HepG2 (cell line): ENCODE results near the gene ALDH16A1. TPM values are rescaled to one million over a fixed set of nuclear protein-coding genes. Genes with fewer than 3 reads are reported as not detected.

Source experiments
- GFI1 ChIP-seq: sonication (generic); formaldehyde crosslinking; IDR thresholded peaks from 2 replicates; pipeline ENCODE4 v1.5.0; 2020; ENCODE audit warnings: missing genetic modification reagents, mild to moderate bottlenecking, borderline replicate concordance
- KLF13 ChIP-seq: sonication (generic); formaldehyde crosslinking; IDR thresholded peaks from 2 replicates; pipeline ENCODE4 v1.4.0; 2020; ENCODE audit warnings: mild to moderate bottlenecking, missing genetic modification reagents
- MAFG ChIP-seq: sonication (generic); formaldehyde crosslinking; IDR thresholded peaks from 2 replicates; pipeline ENCODE4 v1.5.1; 2020; ENCODE audit warnings: mild to moderate bottlenecking, missing genetic modification reagents
- MBD4 ChIP-seq: IDR thresholded peaks from 2 replicates; pipeline ENCODE4 v1.6.1; 2012; ENCODE audit warnings: low read length, inconsistent platforms, borderline replicate concordance
- MED1 ChIP-seq: sonication (generic); formaldehyde crosslinking; IDR thresholded peaks from 2 replicates; pipeline ENCODE4 v1.4.0; 2020; ENCODE audit warnings: missing genetic modification reagents
- PHF20 ChIP-seq: sonication (generic); formaldehyde crosslinking; IDR thresholded peaks from 2 replicates; pipeline ENCODE4 v1.5.0; 2020; ENCODE audit warnings: mild to moderate bottlenecking, missing genetic modification reagents
- PPARG ChIP-seq: conservative IDR thresholded peaks from 2 replicates; pipeline ENCODE4 v1.6.1; 2016; ENCODE audit warnings: missing biosample characterization, missing genetic modification reagents
- REL ChIP-seq: sonication (generic); formaldehyde crosslinking; conservative IDR thresholded peaks from 2 replicates; pipeline ENCODE4 v1.8.0; 2022; ENCODE audit warnings: mild to moderate bottlenecking, missing genetic modification reagents, moderate library complexity
- SMARCC2 ChIP-seq: fragments of 450-650 bp; IDR thresholded peaks from 2 replicates; pipeline ENCODE4 v1.6.1; 2017; ENCODE audit warnings: antibody characterized with exemption, mild to moderate bottlenecking
- SRF ChIP-seq: IDR thresholded peaks from 2 replicates; pipeline ENCODE4 v1.6.1; 2011; ENCODE audit warnings: mild to moderate bottlenecking, low read depth, low read length, moderate library complexity
- TBX3 ChIP-seq: fragments of 450-650 bp; IDR thresholded peaks from 2 replicates; pipeline ENCODE4 v1.6.1; 2017; ENCODE audit warnings: antibody characterized with exemption, mild to moderate bottlenecking, inconsistent platforms, borderline replicate concordance
- ZBTB49 ChIP-seq: sonication (generic); formaldehyde crosslinking; IDR thresholded peaks from 2 replicates; pipeline ENCODE4 v1.4.0; 2020; ENCODE audit warnings: missing genetic modification reagents, borderline replicate concordance
- ZC3H4 ChIP-seq: sonication (generic); formaldehyde crosslinking; IDR thresholded peaks from 2 replicates; pipeline ENCODE4 v1.4.0; 2020; ENCODE audit warnings: missing genetic modification reagents, borderline replicate concordance
- ZFP90 ChIP-seq: sonication (generic); formaldehyde crosslinking; IDR thresholded peaks from 2 replicates; pipeline ENCODE4 v1.8.0; 2022; ENCODE audit warnings: missing genetic modification reagents, mild to moderate bottlenecking, inconsistent platforms, borderline replicate concordance
- ZNF280B ChIP-seq: sonication (generic); formaldehyde crosslinking; IDR thresholded peaks from 2 replicates; pipeline ENCODE4 v1.5.0; 2020; ENCODE audit warnings: missing genetic modification reagents, mild to moderate bottlenecking, borderline replicate concordance
- ZNF761 ChIP-seq: sonication (generic); formaldehyde crosslinking; conservative IDR thresholded peaks from 2 replicates; pipeline ENCODE4 v1.4.0; 2020; ENCODE audit warnings: mild to moderate bottlenecking, missing genetic modification reagents
- polyA plus RNA-seq, 8 experiments: library from polyadenylated mRNA; depleted of rRNA in 3 of 8; stranded (reverse) in 7 of 8; unstranded in 1 of 8; fragments of >200 nt; fragmentation: Illumina TruSeq in 4 of 8; extraction: Trizol in 4 of 8; gene quantifications; 2 replicates each; pipeline versions ENCODE4 v1.2.1 to v1.2.3, GENCODE V29; 2011 to 2016; ENCODE audit warnings: low read depth in 4 of 8, missing spikeins in 1 of 8, mixed read lengths in 1 of 8; ENCODE audit not compliant: insufficient read depth in 1 of 8
- total RNA-seq, 5 experiments: library from RNA; depleted of rRNA; stranded (reverse); fragments of >200 nt; fragmentation: Illumina TruSeq; extraction: Trizol; gene quantifications; 2 replicates each; pipeline ENCODE4 v1.2.3, GENCODE V29; 2016; ENCODE audit warnings: low read depth in 1 of 5
- TF ChIP-seq, protein P1 (sequence below), 2 experiments: sonication (generic) in 1 of 2; formaldehyde crosslinking in 1 of 2; IDR thresholded peaks; 2 replicates each; pipeline versions ENCODE4 v1.4.0 to v1.6.1; 2018 to 2020; ENCODE audit warnings: missing genetic modification reagents in 2 of 2, borderline replicate concordance in 1 of 2, low read depth in 1 of 2, mild to moderate bottlenecking in 1 of 2, missing biosample characterization in 1 of 2
- TF ChIP-seq, protein P2 (sequence below): sonication (generic); formaldehyde crosslinking; IDR thresholded peaks from 2 replicates; pipeline ENCODE4 v1.5.0; 2020; ENCODE audit warnings: missing genetic modification reagents
- TF ChIP-seq, protein P3 (sequence below): sonication (generic); formaldehyde crosslinking; IDR thresholded peaks from 2 replicates; pipeline ENCODE4 v1.4.0; 2020; ENCODE audit warnings: missing genetic modification reagents, mild to moderate bottlenecking, borderline replicate concordance

ALDH16A1 gene
- total and polyA plus RNA-seq, 2 of the 13 experiments (the other 11 are each of a cell fraction or from before 2014, with no cell fraction given) = 8.4 to 34.9 TPM

DNA sequence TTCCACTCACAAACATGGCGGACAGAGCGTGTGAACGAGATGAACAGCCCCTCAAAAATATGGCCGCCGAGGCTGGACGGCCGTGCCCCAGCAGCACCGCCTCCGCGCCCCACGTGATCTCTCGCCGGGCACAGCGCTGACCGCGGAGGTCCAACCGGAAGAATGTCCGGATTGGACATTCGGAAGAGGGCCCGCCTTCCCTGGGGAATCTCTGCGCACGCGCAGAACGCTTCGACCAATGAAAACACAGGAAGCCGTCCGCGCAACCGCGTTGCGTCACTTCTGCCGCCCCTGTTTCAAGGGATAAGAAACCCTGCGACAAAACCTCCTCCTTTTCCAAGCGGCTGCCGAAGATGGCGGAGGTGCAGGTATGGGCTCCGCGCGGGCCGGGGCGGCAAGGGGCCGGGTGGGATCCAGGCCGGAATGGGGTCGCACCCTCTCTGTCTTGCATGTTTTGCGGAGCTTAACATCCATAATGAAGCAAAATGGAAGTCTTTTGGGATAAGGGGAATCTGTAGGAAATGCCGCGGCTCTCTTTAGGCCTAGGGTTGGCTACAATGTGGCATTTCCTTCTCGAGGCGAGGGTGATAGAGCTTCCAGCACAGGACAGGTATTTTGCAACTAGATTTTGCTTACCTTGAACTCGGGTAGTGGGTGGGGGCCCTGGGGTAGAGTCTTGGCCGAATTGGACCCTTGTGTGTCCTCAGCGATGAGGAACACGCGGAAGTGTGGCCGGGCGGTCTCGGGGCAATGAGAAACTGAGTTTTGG lies 34.4 kb downstream of the ALDH16A1 start, which contains the start of gene RPL13A (continued):
- TF ChIP-seq, protein P1, sequence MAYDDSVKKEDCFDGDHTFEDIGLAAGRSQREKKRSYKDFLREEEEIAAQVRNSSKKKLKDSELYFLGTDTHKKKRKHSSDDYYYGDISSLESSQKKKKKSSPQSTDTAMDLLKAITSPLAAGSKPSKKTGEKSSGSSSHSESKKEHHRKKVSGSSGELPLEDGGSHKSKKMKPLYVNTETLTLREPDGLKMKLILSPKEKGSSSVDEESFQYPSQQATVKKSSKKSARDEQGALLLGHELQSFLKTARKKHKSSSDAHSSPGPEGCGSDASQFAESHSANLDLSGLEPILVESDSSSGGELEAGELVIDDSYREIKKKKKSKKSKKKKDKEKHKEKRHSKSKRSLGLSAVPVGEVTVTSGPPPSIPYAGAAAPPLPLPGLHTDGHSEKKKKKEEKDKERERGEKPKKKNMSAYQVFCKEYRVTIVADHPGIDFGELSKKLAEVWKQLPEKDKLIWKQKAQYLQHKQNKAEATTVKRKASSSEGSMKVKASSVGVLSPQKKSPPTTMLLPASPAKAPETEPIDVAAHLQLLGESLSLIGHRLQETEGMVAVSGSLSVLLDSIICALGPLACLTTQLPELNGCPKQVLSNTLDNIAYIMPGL (CRISPR knock-in tag; IDR thresholded peaks at IDR 0.05; ENCODE audit: borderline replicate concordance in 1 of 2, low read depth in 1 of 2) = peak; percentile 84 to 92
- peak; percentile 66 for TF ChIP-seq GFI1
- peak; percentile 72; the same call in 1 of the 2 replicates for TF ChIP-seq ZBTB49 (CRISPR knock-in tag)
- TF ChIP-seq SMARCC2 = no peak
- TF ChIP-seq, protein P2, sequence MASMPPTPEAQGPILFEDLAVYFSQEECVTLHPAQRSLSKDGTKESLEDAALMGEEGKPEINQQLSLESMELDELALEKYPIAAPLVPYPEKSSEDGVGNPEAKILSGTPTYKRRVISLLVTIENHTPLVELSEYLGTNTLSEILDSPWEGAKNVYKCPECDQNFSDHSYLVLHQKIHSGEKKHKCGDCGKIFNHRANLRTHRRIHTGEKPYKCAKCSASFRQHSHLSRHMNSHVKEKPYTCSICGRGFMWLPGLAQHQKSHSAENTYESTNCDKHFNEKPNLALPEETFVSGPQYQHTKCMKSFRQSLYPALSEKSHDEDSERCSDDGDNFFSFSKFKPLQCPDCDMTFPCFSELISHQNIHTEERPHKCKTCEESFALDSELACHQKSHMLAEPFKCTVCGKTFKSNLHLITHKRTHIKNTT = no peak
- 0 out of 2 replicates have a peak, but pooled peaks have one; percentile 35 for TF ChIP-seq PPARG (CRISPR knock-in tag)
- no peak for TF ChIP-seq KLF13
- TF ChIP-seq MAFG (CRISPR knock-in tag) = no peak
- TF ChIP-seq ZC3H4 (CRISPR knock-in tag) = no peak
- TF ChIP-seq SRF = no peak
- peak; percentile 83 for TF ChIP-seq PHF20 (CRISPR knock-in tag)
- TF ChIP-seq MED1 = peak; percentile 73
- TF ChIP-seq, protein P3, sequence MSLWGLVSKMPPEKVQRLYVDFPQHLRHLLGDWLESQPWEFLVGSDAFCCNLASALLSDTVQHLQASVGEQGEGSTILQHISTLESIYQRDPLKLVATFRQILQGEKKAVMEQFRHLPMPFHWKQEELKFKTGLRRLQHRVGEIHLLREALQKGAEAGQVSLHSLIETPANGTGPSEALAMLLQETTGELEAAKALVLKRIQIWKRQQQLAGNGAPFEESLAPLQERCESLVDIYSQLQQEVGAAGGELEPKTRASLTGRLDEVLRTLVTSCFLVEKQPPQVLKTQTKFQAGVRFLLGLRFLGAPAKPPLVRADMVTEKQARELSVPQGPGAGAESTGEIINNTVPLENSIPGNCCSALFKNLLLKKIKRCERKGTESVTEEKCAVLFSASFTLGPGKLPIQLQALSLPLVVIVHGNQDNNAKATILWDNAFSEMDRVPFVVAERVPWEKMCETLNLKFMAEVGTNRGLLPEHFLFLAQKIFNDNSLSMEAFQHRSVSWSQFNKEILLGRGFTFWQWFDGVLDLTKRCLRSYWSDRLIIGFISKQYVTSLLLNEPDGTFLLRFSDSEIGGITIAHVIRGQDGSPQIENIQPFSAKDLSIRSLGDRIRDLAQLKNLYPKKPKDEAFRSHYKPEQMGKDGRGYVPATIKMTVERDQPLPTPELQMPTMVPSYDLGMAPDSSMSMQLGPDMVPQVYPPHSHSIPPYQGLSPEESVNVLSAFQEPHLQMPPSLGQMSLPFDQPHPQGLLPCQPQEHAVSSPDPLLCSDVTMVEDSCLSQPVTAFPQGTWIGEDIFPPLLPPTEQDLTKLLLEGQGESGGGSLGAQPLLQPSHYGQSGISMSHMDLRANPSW (CRISPR knock-in tag) = no peak
- TF ChIP-seq TBX3 = peak; percentile 28; the same call in 1 of the 2 replicates
- no peak for TF ChIP-seq MBD4
- peak; percentile 58; the same call in 1 of the 2 replicates for TF ChIP-seq ZNF280B (CRISPR knock-in tag)
- peak; percentile 71; the same call in 1 of the 2 replicates for TF ChIP-seq ZFP90 (CRISPR knock-in tag)
- TF ChIP-seq ZNF761 (CRISPR knock-in tag) = no peak; the same call in 1 of the 2 replicates
- 0 out of 2 replicates have a peak, but pooled peaks have one; percentile 21 for TF ChIP-seq REL (CRISPR knock-in tag)
